ENCODE measurements around the gene CD59. TPM values are rescaled to one million over a fixed set of nuclear protein-coding genes. Genes with fewer than 3 reads are reported as not detected.

Gene CD59
- total RNA-seq, 1 experiment from 2014 or later: 736 TPM

GRCh38 chr11:33703788-33704187 is 32.4 kb downstream of the CD59 start:
- H3K36me3 ChIP-seq (ENCODE audit: control insufficient read depth, insufficient read depth, low read length): peaks cover 2% of the 10 kb centered on the region; the same call in 1 of the 2 replicates
- POLR2A ChIA-PET: no interaction called here
- no peaks in the 10 kb centered on the region for H3K9me3 ChIP-seq (ENCODE audit: control insufficient read depth, insufficient read depth, low read depth, low read length)
- peaks cover 92% of the 10 kb centered on the region for H3K4me1 ChIP-seq (ENCODE audit: control insufficient read depth, insufficient read depth, low read length)
- intact Hi-C loops (cut with micrococcal nuclease; ENCODE audit: unreplicated experiment): no loop called here
- H3K4me3 ChIP-seq (ENCODE audit: low read depth in 2 of 2, low read length in 2 of 2): no peak overlapping the region
- CTCF ChIA-PET: interaction anchor here (0.7 kb wide), 1 partner anchor 11 kb away, joined by 3 read pairs; no protein-coding TSS in a partner anchor
- peak overlapping the region; percentile 93 for H3K27ac ChIP-seq (ENCODE audit: low read length)
- in situ Hi-C loops (cut with HindIII; ENCODE audit: low pct_unique_long_range_greater_than_20kb, low sequenced_read_pairs): no loop called here
- ATAC-seq (peak; percentile 27), DNase-seq (ENCODE audit: low read depth, low spot score) (peak; percentile 68)
- H3K27me3 ChIP-seq (ENCODE audit: control insufficient read depth, insufficient read depth, low read length): no peaks in the 10 kb centered on the region
- no TSS peak for BruUV-seq (replicated peaks)
- TF ChIP-seq CTCF (IDR thresholded peaks at IDR 0.05) (no peak), TCF7L2 (IDR thresholded peaks at IDR 0.05; ENCODE audit: low read depth, low read length) (no peak), SIN3A (IDR thresholded peaks at IDR 0.05; ENCODE audit: borderline replicate concordance, insufficient read depth, low read depth, low read length) (no peak), REST (IDR thresholded peaks at IDR 0.05; ENCODE audit: insufficient read depth in 1 of 2, low read depth in 2 of 2, low read length in 1 of 2) (no peak), POLR2AphosphoS5 (IDR thresholded peaks at IDR 0.05; ENCODE audit: low read depth, low read length) (peak; percentile 13; the same call in 1 of the 2 replicates)

GRCh38 chr11:33703234-33703633 is 33.0 kb downstream of the CD59 start:
- Histone ChIP-seq H3K9me3 (ENCODE audit: control insufficient read depth, insufficient read depth, low read depth, low read length) (no peaks in the 10 kb centered on the region), H3K27me3 (ENCODE audit: control insufficient read depth, insufficient read depth, low read length) (no peaks in the 10 kb centered on the region), H3K27ac (ENCODE audit: low read length) (peak overlapping the region; percentile 93), H3K36me3 (ENCODE audit: control insufficient read depth, insufficient read depth, low read length) (peaks cover 2% of the 10 kb centered on the region; the same call in 1 of the 2 replicates), H3K4me3 (ENCODE audit: low read depth in 2 of 2, low read length in 2 of 2) (no peak overlapping the region), H3K4me1 (ENCODE audit: control insufficient read depth, insufficient read depth, low read length) (peaks cover 92% of the 10 kb centered on the region)
- CTCF ChIA-PET: interaction anchor here (0.7 kb wide), 1 partner anchor 11 kb away, joined by 3 read pairs; no protein-coding TSS in a partner anchor
- intact Hi-C loops (cut with micrococcal nuclease; ENCODE audit: unreplicated experiment) (no loop called here), in situ Hi-C loops (cut with HindIII; ENCODE audit: low pct_unique_long_range_greater_than_20kb, low sequenced_read_pairs) (no loop called here)
- BruUV-seq (replicated peaks): no TSS peak
- DNase-seq (ENCODE audit: low read depth, low spot score) (no peak), ATAC-seq (no peak)
- TF ChIP-seq REST (IDR thresholded peaks at IDR 0.05; ENCODE audit: insufficient read depth in 1 of 2, low read depth in 2 of 2, low read length in 1 of 2) (no peak), SIN3A (IDR thresholded peaks at IDR 0.05; ENCODE audit: borderline replicate concordance, insufficient read depth, low read depth, low read length) (no peak), POLR2AphosphoS5 (IDR thresholded peaks at IDR 0.05; ENCODE audit: low read depth, low read length) (peak; percentile 56), TCF7L2 (IDR thresholded peaks at IDR 0.05; ENCODE audit: low read depth, low read length) (no peak), CTCF (IDR thresholded peaks at IDR 0.05) (no peak)
- POLR2A ChIA-PET: no interaction called here
